GM19455 (cell line): Measurements from ENCODE around the gene ASTN1.

Source experiments
- ATAC-seq: cut with Tn5 transposase; IDR thresholded peaks from one replicate; pipeline ENCODE4 v1.9.1; 2021; ENCODE audit not compliant: unreplicated experiment

The ASTN1 gene

DNA sequence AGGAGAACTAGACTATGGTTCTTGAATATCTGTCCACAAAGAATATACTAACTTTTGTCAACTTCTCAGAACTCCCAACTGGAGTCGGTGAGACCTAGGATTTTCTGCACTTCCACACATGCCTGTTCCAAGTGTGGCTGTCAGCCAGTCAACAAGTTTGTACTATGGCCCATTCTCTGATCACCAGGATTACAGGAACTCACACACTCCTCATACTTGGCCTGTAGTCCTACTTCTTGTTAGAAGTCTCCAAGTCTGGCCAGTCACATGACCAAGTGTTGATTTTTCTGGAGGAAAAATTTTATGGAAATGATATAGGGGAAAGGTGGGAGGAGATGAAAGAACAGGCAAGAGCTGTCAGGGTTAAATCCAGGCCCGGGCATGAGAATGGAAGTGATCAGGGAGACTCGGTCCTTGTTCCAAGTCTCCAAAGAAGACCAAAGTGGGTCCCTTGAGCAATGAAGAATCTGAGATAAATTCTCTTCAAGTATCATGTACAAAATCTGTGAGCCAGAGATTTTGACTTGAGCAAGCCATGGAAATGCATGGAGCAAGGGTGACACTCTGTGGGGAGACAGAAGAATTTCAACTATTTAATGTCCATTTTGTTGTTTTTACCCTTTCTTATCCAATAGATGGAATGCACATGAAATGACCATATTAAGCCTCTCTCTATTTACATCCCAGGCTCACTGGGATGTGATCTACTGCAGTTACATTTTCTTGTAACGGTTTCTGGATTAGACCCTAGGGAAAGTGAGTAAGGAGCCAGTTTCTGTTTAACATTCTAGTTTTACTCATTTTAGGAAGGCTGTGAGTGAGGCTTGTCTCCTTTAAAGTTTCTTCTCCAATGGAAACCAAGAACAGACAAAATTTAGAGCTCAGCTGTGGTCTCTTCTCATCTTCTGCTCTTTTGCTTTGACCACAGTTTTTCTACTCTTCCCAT, 320.9 kb downstream of the ASTN1 start:
- ATAC-seq, result no peak

GRCh38 chr1:176841238-176841637, 323.3 kb downstream of the ASTN1 start:
- ATAC-seq, result no peak

GRCh38 chr1:176839216-176839615, 325.3 kb downstream of the ASTN1 start:
- no peak for ATAC-seq

GRCh38 chr1:176838276-176838995, 326.1 kb downstream of the ASTN1 start:
- ATAC-seq, result no peak

- no peak for ATAC-seq
Measured at GRCh38 chr1:176837708-176838107, 326.8 kb downstream of the ASTN1 start.

GRCh38 chr1:176831150-176831549, 333.4 kb downstream of the ASTN1 start:
- no peak for ATAC-seq

DNA sequence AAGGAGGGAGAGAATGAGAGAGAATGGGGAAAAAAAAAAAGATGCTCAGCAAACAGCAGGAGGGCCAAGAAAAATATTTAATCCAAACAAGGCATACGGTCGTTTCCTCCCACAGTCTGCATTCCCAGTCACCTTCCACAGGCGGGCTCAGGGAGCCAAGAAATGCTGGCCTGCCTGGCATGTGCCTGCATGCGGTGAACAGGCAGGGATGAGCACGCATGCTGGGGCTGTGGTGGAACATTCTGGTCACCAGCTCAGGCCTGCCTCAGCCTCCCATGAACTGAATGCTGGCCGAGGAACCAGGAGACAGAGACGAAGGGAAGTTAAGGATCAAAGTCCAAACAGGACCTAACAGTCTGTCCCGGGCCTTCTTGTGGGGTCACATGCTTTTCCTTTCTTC, 335.3 kb downstream of the ASTN1 start:
- no peak for ATAC-seq

DNA sequence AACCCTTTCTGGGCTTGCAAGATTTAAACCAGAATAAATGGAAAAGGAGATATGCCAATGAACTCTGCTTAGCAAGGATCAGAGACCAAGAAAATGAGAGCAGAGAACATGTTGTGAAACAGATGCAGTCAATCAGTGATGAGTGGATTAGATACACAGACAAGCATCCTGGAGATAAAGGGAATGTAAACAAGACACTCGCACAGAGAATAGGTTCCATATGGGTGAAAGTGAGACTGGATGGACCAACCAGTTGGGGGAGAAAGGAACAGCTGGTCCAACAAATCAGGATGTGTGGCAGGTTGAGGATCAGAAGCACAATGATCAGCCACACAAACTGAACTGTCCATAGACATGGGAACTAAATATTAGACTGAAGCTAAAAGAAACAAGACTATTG, 338.2 kb downstream of the ASTN1 start:
- ATAC-seq, result no peak

GRCh38 chr1:176820391-176821031, 344.0 kb downstream of the ASTN1 start:
- no peak for ATAC-seq

- no peak for ATAC-seq
Measured at GRCh38 chr1:176816232-176816631, 348.3 kb downstream of the ASTN1 start.

- no peak for ATAC-seq
Measured at GRCh38 chr1:176815621-176816020, 348.9 kb downstream of the ASTN1 start.

GRCh38 chr1:176811511-176812288, 352.8 kb downstream of the ASTN1 start:
- ATAC-seq, result no peak

GRCh38 chr1:176809292-176809691, 355.2 kb downstream of the ASTN1 start:
- no peak for ATAC-seq
